ENCODE measurements around the gene CCDC71.
A peak's percentile ranks its signal among the peaks of the same experiment; 100 is the strongest.

CCDC71 gene

GRCh38 chr3:49171119-49171774, 5.1 kb upstream of the CCDC71 start, which contains the start of gene KLHDC8B:
Gene KLHDC8B, plus strand, starts transcription at chr3:49171598. Its CDS starts 1,172 bp downstream, at chr3:49172770.
- DNase-seq (ENCODE audit: low read depth in 2 of 2, low spot score in 1 of 2): peak; percentile 56 to 65

GRCh38 chr3:49170744-49171118, 4.6 kb upstream of the CCDC71 start:
- no peak for DNase-seq (ENCODE audit: low read depth in 2 of 2, low spot score in 1 of 2)

GRCh38 chr3:49166752-49167556, 823 bp upstream of the CCDC71 start:
- DNase-seq (ENCODE audit: low read depth in 2 of 2, low spot score in 1 of 2): no peak

- no peak for DNase-seq (ENCODE audit: low read depth in 2 of 2, low spot score in 1 of 2)
These were observed 979 bp downstream of the CCDC71 start for GRCh38 chr3:49164983-49165720.

- no peak for DNase-seq (ENCODE audit: low read depth in 2 of 2, low spot score in 1 of 2)
These were observed 2.5 kb downstream of the CCDC71 start for GRCh38 chr3:49163609-49164008.

- no peak for DNase-seq (ENCODE audit: low read depth in 2 of 2, low spot score in 1 of 2)
These were observed 3.2 kb downstream of the CCDC71 start for GRCh38 chr3:49162751-49163419.

GRCh38 chr3:49161808-49162530, 4.2 kb downstream of the CCDC71 start:
- DNase-seq (ENCODE audit: low read depth in 2 of 2, low spot score in 1 of 2): no peak

GRCh38 chr3:49161197-49161596, 4.9 kb downstream of the CCDC71 start:
- DNase-seq (ENCODE audit: low read depth in 2 of 2, low spot score in 1 of 2): no peak

- no peak for DNase-seq (ENCODE audit: low read depth in 2 of 2, low spot score in 1 of 2)
These were observed 7.3 kb downstream of the CCDC71 start for GRCh38 chr3:49158792-49159191.

- DNase-seq (ENCODE audit: low read depth in 2 of 2, low spot score in 1 of 2): peak; percentile 13 to 28
These were observed 7.9 kb downstream of the CCDC71 start for GRCh38 chr3:49158103-49158709.

- no peak for DNase-seq (ENCODE audit: low read depth in 2 of 2, low spot score in 1 of 2)
These were observed 8.8 kb downstream of the CCDC71 start for GRCh38 chr3:49157289-49157688.

- DNase-seq (ENCODE audit: low read depth in 2 of 2, low spot score in 1 of 2): no peak
These were observed 12.7 kb downstream of the CCDC71 start for GRCh38 chr3:49153349-49153912.

GRCh38 chr3:49151610-49152009, 14.5 kb downstream of the CCDC71 start:
- no peak for DNase-seq (ENCODE audit: low read depth in 2 of 2, low spot score in 1 of 2)

- DNase-seq (ENCODE audit: low read depth in 2 of 2, low spot score in 1 of 2): no peak
These were observed 18.0 kb downstream of the CCDC71 start for GRCh38 chr3:49148159-49148558.

GRCh38 chr3:49140080-49140479, 26.1 kb downstream of the CCDC71 start:
- DNase-seq (ENCODE audit: low read depth in 2 of 2, low spot score in 1 of 2): no peak

- no peak for DNase-seq (ENCODE audit: low read depth in 2 of 2, low spot score in 1 of 2)
These were observed 30.6 kb downstream of the CCDC71 start for GRCh38 chr3:49135499-49135898.

- DNase-seq (ENCODE audit: low read depth in 2 of 2, low spot score in 1 of 2): no peak
These were observed 31.5 kb downstream of the CCDC71 start for GRCh38 chr3:49134471-49135265.

- DNase-seq (ENCODE audit: low read depth in 2 of 2, low spot score in 1 of 2): no peak
These were observed 32.7 kb downstream of the CCDC71 start for GRCh38 chr3:49133226-49133951.

All from stimulated activated CD8-positive, alpha-beta memory T cell treated with anti-CD3 and anti-CD28 coated beads, Interleukin-4, amount 100 ng/mL, for 4 hours (primary cell).